Measurements from ENCODE around the gene TBCK. TPM values are rescaled to one million over a fixed set of nuclear protein-coding genes. Genes with fewer than 3 reads are reported as not detected.

Gene TBCK
- total and polyA plus RNA-seq, 2 experiments from 2014 or later, result 13.9 to 28.9 TPM

DNA sequence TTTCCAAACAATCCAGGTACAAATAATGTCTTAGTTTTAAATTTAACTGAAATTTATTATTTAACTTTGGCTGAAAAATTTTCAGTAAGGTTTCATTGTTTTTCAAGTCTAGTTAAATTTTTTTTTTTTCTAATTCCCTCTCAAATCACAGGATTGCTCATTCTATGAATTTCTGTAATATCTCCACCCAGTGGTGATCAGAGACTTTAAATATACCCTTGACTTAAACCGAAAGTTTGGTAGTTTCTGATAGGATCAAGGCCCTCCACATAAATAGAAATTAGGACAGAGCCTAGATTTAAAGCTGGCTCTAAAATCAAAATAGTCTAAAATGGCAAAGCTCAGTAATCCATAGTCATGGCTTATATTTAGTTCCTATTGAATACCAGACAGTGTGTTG is 175.4 kb downstream of the TBCK start:
- Histone ChIP-seq H3K79me2 (replicated peaks; ENCODE audit: insufficient read depth) (no peaks in the 10 kb centered on the region), H2AFZ (no peak overlapping the region)
- no peak overlapping the region for H3K27ac Mint-ChIP-seq

More for the DNA sequence above, 175.4 kb downstream of the TBCK start:
- no peaks in the 10 kb centered on the region for H3K27me3 Mint-ChIP-seq (ENCODE audit: insufficient read depth, low read depth, poor library complexity)
- Histone ChIP-seq H3K27ac (ENCODE audit: low read depth) (no peak overlapping the region), H4K20me1 (replicated peaks; ENCODE audit: insufficient read depth) (no peaks in the 10 kb centered on the region), H3K9me2 (ENCODE audit: insufficient read depth) (peaks cover under 1% of the 10 kb centered on the region; the same call in 1 of the 2 replicates), H3F3A (replicated peaks; ENCODE audit: low read depth) (no peaks in the 10 kb centered on the region), H3K4me2 (no peak overlapping the region), H3K36me3 (ENCODE audit: insufficient read depth) (no peaks in the 10 kb centered on the region), H3K27me3 (ENCODE audit: insufficient read depth) (no peaks in the 10 kb centered on the region), H3K4me1 (ENCODE audit: insufficient read depth) (no peaks in the 10 kb centered on the region), H3K4me3 (no peak overlapping the region)
- ATAC-seq (no peak), DNase-seq (ENCODE audit: low spot score) (peak; percentile 8)
- no peak for TF ChIP-seq ZNF331 (CRISPR knock-in tag; IDR thresholded peaks at IDR 0.05; ENCODE audit: low read depth)
- no peak for TF ChIP-seq NANOG (IDR thresholded peaks at IDR 0.05; ENCODE audit: borderline replicate concordance)
- no peak for TF ChIP-seq CREB1 (CRISPR knock-in tag; IDR thresholded peaks at IDR 0.05; ENCODE audit: low read depth)
- TF ChIP-seq, protein P1, sequence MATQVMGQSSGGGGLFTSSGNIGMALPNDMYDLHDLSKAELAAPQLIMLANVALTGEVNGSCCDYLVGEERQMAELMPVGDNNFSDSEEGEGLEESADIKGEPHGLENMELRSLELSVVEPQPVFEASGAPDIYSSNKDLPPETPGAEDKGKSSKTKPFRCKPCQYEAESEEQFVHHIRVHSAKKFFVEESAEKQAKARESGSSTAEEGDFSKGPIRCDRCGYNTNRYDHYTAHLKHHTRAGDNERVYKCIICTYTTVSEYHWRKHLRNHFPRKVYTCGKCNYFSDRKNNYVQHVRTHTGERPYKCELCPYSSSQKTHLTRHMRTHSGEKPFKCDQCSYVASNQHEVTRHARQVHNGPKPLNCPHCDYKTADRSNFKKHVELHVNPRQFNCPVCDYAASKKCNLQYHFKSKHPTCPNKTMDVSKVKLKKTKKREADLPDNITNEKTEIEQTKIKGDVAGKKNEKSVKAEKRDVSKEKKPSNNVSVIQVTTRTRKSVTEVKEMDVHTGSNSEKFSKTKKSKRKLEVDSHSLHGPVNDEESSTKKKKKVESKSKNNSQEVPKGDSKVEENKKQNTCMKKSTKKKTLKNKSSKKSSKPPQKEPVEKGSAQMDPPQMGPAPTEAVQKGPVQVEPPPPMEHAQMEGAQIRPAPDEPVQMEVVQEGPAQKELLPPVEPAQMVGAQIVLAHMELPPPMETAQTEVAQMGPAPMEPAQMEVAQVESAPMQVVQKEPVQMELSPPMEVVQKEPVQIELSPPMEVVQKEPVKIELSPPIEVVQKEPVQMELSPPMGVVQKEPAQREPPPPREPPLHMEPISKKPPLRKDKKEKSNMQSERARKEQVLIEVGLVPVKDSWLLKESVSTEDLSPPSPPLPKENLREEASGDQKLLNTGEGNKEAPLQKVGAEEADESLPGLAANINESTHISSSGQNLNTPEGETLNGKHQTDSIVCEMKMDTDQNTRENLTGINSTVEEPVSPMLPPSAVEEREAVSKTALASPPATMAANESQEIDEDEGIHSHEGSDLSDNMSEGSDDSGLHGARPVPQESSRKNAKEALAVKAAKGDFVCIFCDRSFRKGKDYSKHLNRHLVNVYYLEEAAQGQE (IDR thresholded peaks at IDR 0.05; ENCODE audit: unreplicated experiment), result no peak
- TF ChIP-seq ZNF114 (CRISPR knock-in tag; IDR thresholded peaks at IDR 0.05), result no peak
- TF ChIP-seq, protein P2, sequence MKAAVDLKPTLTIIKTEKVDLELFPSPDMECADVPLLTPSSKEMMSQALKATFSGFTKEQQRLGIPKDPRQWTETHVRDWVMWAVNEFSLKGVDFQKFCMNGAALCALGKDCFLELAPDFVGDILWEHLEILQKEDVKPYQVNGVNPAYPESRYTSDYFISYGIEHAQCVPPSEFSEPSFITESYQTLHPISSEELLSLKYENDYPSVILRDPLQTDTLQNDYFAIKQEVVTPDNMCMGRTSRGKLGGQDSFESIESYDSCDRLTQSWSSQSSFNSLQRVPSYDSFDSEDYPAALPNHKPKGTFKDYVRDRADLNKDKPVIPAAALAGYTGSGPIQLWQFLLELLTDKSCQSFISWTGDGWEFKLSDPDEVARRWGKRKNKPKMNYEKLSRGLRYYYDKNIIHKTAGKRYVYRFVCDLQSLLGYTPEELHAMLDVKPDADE (IDR thresholded peaks at IDR 0.05), result no peak
- TF ChIP-seq POLR2AphosphoS5 (IDR thresholded peaks at IDR 0.05; ENCODE audit: low read depth), result no peak
- TF ChIP-seq, protein P3, sequence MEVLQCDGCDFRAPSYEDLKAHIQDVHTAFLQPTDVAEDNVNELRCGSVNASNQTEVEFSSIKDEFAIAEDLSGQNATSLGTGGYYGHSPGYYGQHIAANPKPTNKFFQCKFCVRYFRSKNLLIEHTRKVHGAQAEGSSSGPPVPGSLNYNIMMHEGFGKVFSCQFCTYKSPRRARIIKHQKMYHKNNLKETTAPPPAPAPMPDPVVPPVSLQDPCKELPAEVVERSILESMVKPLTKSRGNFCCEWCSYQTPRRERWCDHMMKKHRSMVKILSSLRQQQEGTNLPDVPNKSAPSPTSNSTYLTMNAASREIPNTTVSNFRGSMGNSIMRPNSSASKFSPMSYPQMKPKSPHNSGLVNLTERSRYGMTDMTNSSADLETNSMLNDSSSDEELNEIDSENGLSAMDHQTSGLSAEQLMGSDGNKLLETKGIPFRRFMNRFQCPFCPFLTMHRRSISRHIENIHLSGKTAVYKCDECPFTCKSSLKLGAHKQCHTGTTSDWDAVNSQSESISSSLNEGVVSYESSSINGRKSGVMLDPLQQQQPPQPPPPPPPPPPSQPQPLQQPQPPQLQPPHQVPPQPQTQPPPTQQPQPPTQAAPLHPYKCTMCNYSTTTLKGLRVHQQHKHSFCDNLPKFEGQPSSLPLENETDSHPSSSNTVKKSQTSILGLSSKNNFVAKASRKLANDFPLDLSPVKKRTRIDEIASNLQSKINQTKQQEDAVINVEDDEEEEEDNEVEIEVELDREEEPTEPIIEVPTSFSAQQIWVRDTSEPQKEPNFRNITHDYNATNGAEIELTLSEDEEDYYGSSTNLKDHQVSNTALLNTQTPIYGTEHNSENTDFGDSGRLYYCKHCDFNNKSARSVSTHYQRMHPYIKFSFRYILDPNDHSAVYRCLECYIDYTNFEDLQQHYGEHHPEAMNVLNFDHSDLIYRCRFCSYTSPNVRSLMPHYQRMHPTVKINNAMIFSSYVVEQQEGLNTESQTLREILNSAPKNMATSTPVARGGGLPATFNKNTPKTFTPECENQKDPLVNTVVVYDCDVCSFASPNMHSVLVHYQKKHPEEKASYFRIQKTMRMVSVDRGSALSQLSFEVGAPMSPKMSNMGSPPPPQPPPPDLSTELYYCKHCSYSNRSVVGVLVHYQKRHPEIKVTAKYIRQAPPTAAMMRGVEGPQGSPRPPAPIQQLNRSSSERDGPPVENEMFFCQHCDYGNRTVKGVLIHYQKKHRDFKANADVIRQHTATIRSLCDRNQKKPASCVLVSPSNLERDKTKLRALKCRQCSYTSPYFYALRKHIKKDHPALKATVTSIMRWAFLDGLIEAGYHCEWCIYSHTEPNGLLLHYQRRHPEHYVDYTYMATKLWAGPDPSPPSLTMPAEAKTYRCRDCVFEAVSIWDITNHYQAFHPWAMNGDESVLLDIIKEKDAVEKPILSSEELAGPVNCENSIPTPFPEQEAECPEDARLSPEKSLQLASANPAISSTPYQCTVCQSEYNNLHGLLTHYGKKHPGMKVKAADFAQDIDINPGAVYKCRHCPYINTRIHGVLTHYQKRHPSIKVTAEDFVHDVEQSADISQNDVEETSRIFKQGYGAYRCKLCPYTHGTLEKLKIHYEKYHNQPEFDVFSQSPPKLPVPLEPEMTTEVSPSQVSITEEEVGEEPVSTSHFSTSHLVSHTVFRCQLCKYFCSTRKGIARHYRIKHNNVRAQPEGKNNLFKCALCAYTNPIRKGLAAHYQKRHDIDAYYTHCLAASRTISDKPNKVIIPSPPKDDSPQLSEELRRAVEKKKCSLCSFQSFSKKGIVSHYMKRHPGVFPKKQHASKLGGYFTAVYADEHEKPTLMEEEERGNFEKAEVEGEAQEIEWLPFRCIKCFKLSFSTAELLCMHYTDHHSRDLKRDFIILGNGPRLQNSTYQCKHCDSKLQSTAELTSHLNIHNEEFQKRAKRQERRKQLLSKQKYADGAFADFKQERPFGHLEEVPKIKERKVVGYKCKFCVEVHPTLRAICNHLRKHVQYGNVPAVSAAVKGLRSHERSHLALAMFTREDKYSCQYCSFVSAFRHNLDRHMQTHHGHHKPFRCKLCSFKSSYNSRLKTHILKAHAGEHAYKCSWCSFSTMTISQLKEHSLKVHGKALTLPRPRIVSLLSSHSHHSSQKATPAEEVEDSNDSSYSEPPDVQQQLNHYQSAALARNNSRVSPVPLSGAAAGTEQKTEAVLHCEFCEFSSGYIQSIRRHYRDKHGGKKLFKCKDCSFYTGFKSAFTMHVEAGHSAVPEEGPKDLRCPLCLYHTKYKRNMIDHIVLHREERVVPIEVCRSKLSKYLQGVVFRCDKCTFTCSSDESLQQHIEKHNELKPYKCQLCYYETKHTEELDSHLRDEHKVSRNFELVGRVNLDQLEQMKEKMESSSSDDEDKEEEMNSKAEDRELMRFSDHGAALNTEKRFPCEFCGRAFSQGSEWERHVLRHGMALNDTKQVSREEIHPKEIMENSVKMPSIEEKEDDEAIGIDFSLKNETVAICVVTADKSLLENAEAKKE (CRISPR knock-in tag; IDR thresholded peaks at IDR 0.05), result no peak
- no peak for TF ChIP-seq STAT1 (IDR thresholded peaks at IDR 0.05; ENCODE audit: unreplicated experiment)
- no peak for TF ChIP-seq EZH2phosphoT487 (IDR thresholded peaks at IDR 0.05; ENCODE audit: unreplicated experiment)
- no peak for TF ChIP-seq EZH2 (IDR thresholded peaks at IDR 0.05; ENCODE audit: low read depth, unreplicated experiment)
- TF ChIP-seq JUNB (IDR thresholded peaks at IDR 0.05; ENCODE audit: unreplicated experiment), result no peak
- TF ChIP-seq, protein P4, sequence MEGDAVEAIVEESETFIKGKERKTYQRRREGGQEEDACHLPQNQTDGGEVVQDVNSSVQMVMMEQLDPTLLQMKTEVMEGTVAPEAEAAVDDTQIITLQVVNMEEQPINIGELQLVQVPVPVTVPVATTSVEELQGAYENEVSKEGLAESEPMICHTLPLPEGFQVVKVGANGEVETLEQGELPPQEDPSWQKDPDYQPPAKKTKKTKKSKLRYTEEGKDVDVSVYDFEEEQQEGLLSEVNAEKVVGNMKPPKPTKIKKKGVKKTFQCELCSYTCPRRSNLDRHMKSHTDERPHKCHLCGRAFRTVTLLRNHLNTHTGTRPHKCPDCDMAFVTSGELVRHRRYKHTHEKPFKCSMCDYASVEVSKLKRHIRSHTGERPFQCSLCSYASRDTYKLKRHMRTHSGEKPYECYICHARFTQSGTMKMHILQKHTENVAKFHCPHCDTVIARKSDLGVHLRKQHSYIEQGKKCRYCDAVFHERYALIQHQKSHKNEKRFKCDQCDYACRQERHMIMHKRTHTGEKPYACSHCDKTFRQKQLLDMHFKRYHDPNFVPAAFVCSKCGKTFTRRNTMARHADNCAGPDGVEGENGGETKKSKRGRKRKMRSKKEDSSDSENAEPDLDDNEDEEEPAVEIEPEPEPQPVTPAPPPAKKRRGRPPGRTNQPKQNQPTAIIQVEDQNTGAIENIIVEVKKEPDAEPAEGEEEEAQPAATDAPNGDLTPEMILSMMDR (conservative IDR thresholded peaks at IDR 0.05; ENCODE audit: low read depth in 2 of 2), result no peak; a peak in 1 of 4 replicates
- H3K36me3 Mint-ChIP-seq (ENCODE audit: low read depth), result peaks cover 8% of the 10 kb centered on the region; the same call in 2 of the 3 replicates
- H3K9me3 Mint-ChIP-seq, result peaks cover 1% of the 10 kb centered on the region; the same call in 1 of the 3 replicates
- H3K4me3 Mint-ChIP-seq, result no peak overlapping the region
- H3K4me1 Mint-ChIP-seq, result peaks cover 12% of the 10 kb centered on the region

All from GM23338 (cell line).